Stimulated activated CD8-positive, alpha-beta memory T cell treated with anti-CD3 and anti-CD28 coated beads, Interleukin-2, amount 100 ng/mL, for 1 hour (primary cell): ENCODE measurements around the gene ILDR2.
"Not testable (repeated sequence)": the region's sequence is repeated elsewhere in the genome, so short reads cannot be mapped to it uniquely, and the experiment has no call there.

Experiments used
- DNase-seq, 2 donors: peaks; one replicate each; pipeline ENCODE4 v3.0.0-alpha.2; 2020; ENCODE audit warnings: low read depth in 2 of 2

ILDR2 gene

GRCh38 chr1:166888373-166889111, 86.8 kb downstream of the ILDR2 start:
- DNase-seq = no peak

- no peak for DNase-seq
Observed at GRCh38 chr1:166884971-166885370, 90.4 kb downstream of the ILDR2 start.

- no peak for DNase-seq
Observed at GRCh38 chr1:166884040-166884642, 91.2 kb downstream of the ILDR2 start.

- DNase-seq = no peak
Observed at GRCh38 chr1:166882893-166883292, 92.4 kb downstream of the ILDR2 start.

GRCh38 chr1:166878173-166878917, 97.0 kb downstream of the ILDR2 start:
- DNase-seq = not testable (repeated sequence)

- DNase-seq = no peak
Observed at GRCh38 chr1:166876540-166876838, 98.9 kb downstream of the ILDR2 start.

GRCh38 chr1:166875734-166876539, 99.4 kb downstream of the ILDR2 start, which contains the start of gene TADA1:
Gene TADA1 (minus strand): TSS chr1:166876264. CDS start chr1:166876233, 31 bp downstream.
- DNase-seq = peak; percentile 95 to 97

- DNase-seq = no peak
Observed at GRCh38 chr1:166875302-166875733, 100.0 kb downstream of the ILDR2 start.

- DNase-seq = no peak
Observed at GRCh38 chr1:166874464-166874863, 100.9 kb downstream of the ILDR2 start.

GRCh38 chr1:166870584-166870983, 104.8 kb downstream of the ILDR2 start:
- no peak for DNase-seq

GRCh38 chr1:166869318-166870099, 105.8 kb downstream of the ILDR2 start:
- no peak for DNase-seq

GRCh38 chr1:166868639-166869038, 106.7 kb downstream of the ILDR2 start:
- no peak for DNase-seq

GRCh38 chr1:166865926-166866325, 109.4 kb downstream of the ILDR2 start:
- no peak for DNase-seq

- DNase-seq = no peak
Observed at GRCh38 chr1:166859597-166859996, 115.7 kb downstream of the ILDR2 start.

GRCh38 chr1:166858726-166859419, 116.5 kb downstream of the ILDR2 start:
- no peak for DNase-seq
